HepG2 (cell line): ENCODE data around the gene RHBDF2. TPM values are rescaled to one million over a fixed set of nuclear protein-coding genes. Genes with fewer than 3 reads are reported as not detected.
A peak's percentile ranks its signal among the peaks of the same experiment; 100 is the strongest.

ENCODE experiments used
- FOSL1 ChIP-seq: sonication (generic); formaldehyde crosslinking; IDR thresholded peaks from 2 replicates; pipeline ENCODE4 v1.9.0; 2021; ENCODE audit warnings: missing genetic modification reagents, borderline replicate concordance
- FOSL2 ChIP-seq: sonication (generic); formaldehyde crosslinking; IDR thresholded peaks from 2 replicates; pipeline ENCODE4 v1.4.0; 2020; ENCODE audit warnings: missing genetic modification reagents
- MXD4 ChIP-seq: IDR thresholded peaks from 2 replicates; pipeline ENCODE4 v1.6.1; 2016; ENCODE audit warnings: mild to moderate bottlenecking, missing biosample characterization, missing genetic modification reagents
- SAP130 ChIP-seq: IDR thresholded peaks from 2 replicates; pipeline ENCODE4 v1.6.1; 2016; ENCODE audit warnings: low read depth
- SMAD3 ChIP-seq: sonication (generic); formaldehyde crosslinking; IDR thresholded peaks from 2 replicates; pipeline ENCODE4 v1.4.0; 2020; ENCODE audit warnings: missing genetic modification reagents
- SYNCRIP ChIP-seq: fragments of 200-400 bp; formaldehyde crosslinking; IDR thresholded peaks from 2 replicates; pipeline ENCODE4 v1.6.1; 2018; ENCODE audit warnings: mild to moderate bottlenecking, low read depth, low read length; ENCODE audit not compliant: insufficient read depth
- TCF7L2 ChIP-seq: IDR thresholded peaks from 2 replicates; pipeline ENCODE4 v1.6.1; 2011; ENCODE audit warnings: mild to moderate bottlenecking, low read depth, low read length, moderate library complexity
- ZFP1 ChIP-seq: IDR thresholded peaks from 2 replicates; pipeline ENCODE4 v1.6.1; 2016
- ZMYM2 ChIP-seq: sonication (generic); formaldehyde crosslinking; IDR thresholded peaks from 2 replicates; pipeline ENCODE4 v1.8.0; 2022; ENCODE audit warnings: mild to moderate bottlenecking, missing genetic modification reagents
- ZNF224 ChIP-seq: sonication (generic); formaldehyde crosslinking; IDR thresholded peaks from 2 replicates; pipeline ENCODE4 v1.5.0; 2020; ENCODE audit warnings: mild to moderate bottlenecking, missing genetic modification reagents
- ZNF234 ChIP-seq: sonication (generic); formaldehyde crosslinking; conservative IDR thresholded peaks from 2 replicates; pipeline ENCODE4 v1.5.1; 2020; ENCODE audit warnings: mild to moderate bottlenecking, missing genetic modification reagents
- ZNF451 ChIP-seq: sonication (generic); formaldehyde crosslinking; IDR thresholded peaks from 2 replicates; pipeline ENCODE4 v1.5.0; 2020; ENCODE audit warnings: mild to moderate bottlenecking, missing genetic modification reagents
- ZNF562 ChIP-seq: sonication (generic); formaldehyde crosslinking; IDR thresholded peaks from 2 replicates; pipeline ENCODE4 v1.8.0; 2022; ENCODE audit warnings: missing genetic modification reagents, borderline replicate concordance
- polyA plus RNA-seq, 8 experiments: library from polyadenylated mRNA; depleted of rRNA in 3 of 8; stranded (reverse) in 7 of 8; unstranded in 1 of 8; fragments of >200 nt; fragmentation: Illumina TruSeq in 4 of 8; extraction: Trizol in 4 of 8; gene quantifications; 2 replicates each; pipeline versions ENCODE4 v1.2.1 to v1.2.3, GENCODE V29; 2011 to 2016; ENCODE audit warnings: low read depth in 4 of 8, missing spikeins in 1 of 8, mixed read lengths in 1 of 8; ENCODE audit not compliant: insufficient read depth in 1 of 8
- total RNA-seq, 5 experiments: library from RNA; depleted of rRNA; stranded (reverse); fragments of >200 nt; fragmentation: Illumina TruSeq; extraction: Trizol; gene quantifications; 2 replicates each; pipeline ENCODE4 v1.2.3, GENCODE V29; 2016; ENCODE audit warnings: low read depth in 1 of 5
- TF ChIP-seq, protein P1 (sequence below): IDR thresholded peaks from 2 replicates; pipeline ENCODE4 v1.6.1; 2016; ENCODE audit warnings: mild to moderate bottlenecking
- TF ChIP-seq, protein P2 (sequence below): sonication (generic); formaldehyde crosslinking; IDR thresholded peaks from 2 replicates; pipeline ENCODE4 v1.5.1; 2020; ENCODE audit warnings: missing genetic modification reagents, mild to moderate bottlenecking, borderline replicate concordance
- TF ChIP-seq, protein P3 (sequence below): sonication (generic); formaldehyde crosslinking; IDR thresholded peaks from 2 replicates; pipeline ENCODE4 v1.4.0; 2020; ENCODE audit warnings: mild to moderate bottlenecking, missing genetic modification reagents
- TF ChIP-seq, protein P4 (sequence below), 2 experiments: sonication (generic) in 1 of 2; formaldehyde crosslinking in 1 of 2; IDR thresholded peaks; 2 replicates each; pipeline versions ENCODE4 v1.6.1 to v1.9.0; 2014 to 2022; ENCODE audit warnings: antibody characterized with exemption in 1 of 2, borderline replicate concordance in 1 of 2, inconsistent platforms in 1 of 2, low read depth in 1 of 2, missing genetic modification reagents in 1 of 2
- TF ChIP-seq, protein P5 (sequence below): IDR thresholded peaks from 2 replicates; pipeline ENCODE4 v1.6.1; 2016; ENCODE audit warnings: missing compliant biosample characterization, missing genetic modification reagents, borderline replicate concordance

Gene RHBDF2
- total and polyA plus RNA-seq, 2 of the 13 experiments (the other 11 are each of a cell fraction or from before 2014, with no cell fraction given) = 7.8 to 24.2 TPM

DNA sequence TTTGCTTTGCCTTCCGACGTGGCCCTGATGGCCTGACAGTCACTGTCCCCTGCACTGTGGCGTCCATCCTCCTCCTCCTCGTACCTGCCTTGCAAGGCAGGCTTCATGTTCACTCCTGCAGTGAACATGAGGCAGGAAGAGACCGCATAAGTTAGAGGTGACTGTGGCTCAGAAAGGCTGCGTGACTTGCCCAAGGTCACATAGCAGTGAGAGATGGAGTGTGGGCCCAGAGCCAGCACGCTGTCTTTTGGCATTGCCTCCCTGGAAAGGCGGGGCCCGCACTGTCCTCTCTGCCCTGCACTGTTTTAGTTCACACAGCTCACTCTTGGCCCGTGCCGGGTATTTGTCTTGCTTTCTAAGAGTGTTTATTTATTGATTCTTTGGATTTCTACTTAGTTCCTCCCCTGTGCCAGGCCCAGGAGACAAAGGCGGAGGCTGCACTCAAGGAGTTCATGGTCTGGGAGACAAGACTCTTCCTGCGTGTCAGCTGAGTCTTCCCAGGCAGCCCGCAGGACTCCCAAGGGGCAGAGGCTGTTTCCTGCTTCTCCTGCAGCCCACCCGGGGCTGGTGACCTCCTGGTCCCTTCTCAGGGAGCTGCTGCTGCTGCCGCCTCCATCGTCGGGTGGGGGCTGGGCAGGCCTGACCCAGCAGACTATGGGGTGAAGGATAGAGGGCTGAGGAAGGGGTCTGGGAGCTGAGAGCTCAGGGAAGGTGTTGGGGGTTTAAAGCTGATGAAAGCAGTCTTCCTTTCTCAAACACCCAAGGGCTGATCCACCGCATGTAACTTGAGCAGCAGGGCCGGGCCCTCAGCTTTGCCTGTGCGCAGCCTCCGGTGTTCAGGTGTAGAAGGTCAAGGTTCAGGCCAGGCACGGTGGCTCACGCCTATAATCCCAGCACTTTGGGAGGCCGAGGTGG is 23.6 kb upstream of the RHBDF2 start (continued):
- TF ChIP-seq, protein P1, sequence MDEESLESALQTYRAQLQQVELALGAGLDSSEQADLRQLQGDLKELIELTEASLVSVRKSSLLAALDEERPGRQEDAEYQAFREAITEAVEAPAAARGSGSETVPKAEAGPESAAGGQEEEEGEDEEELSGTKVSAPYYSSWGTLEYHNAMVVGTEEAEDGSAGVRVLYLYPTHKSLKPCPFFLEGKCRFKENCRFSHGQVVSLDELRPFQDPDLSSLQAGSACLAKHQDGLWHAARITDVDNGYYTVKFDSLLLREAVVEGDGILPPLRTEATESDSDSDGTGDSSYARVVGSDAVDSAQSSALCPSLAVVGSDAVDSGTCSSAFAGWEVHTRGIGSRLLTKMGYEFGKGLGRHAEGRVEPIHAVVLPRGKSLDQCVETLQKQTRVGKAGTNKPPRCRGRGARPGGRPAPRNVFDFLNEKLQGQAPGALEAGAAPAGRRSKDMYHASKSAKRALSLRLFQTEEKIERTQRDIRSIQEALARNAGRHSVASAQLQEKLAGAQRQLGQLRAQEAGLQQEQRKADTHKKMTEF (CRISPR knock-in tag) = peak; percentile 62
- peak; percentile 80; the same call in 1 of the 2 replicates for TF ChIP-seq ZNF451 (CRISPR knock-in tag)
- TF ChIP-seq, protein P2, sequence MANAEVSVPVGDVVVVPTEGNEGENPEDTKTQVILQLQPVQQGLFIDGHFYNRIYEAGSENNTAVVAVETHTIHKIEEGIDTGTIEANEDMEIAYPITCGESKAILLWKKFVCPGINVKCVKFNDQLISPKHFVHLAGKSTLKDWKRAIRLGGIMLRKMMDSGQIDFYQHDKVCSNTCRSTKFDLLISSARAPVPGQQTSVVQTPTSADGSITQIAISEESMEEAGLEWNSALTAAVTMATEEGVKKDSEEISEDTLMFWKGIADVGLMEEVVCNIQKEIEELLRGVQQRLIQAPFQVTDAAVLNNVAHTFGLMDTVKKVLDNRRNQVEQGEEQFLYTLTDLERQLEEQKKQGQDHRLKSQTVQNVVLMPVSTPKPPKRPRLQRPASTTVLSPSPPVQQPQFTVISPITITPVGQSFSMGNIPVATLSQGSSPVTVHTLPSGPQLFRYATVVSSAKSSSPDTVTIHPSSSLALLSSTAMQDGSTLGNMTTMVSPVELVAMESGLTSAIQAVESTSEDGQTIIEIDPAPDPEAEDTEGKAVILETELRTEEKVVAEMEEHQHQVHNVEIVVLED (CRISPR knock-in tag) = no peak
- TF ChIP-seq, protein P3, sequence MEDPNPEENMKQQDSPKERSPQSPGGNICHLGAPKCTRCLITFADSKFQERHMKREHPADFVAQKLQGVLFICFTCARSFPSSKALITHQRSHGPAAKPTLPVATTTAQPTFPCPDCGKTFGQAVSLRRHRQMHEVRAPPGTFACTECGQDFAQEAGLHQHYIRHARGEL (CRISPR knock-in tag) = no peak
- no peak for TF ChIP-seq FOSL1
- TF ChIP-seq, protein P4, sequence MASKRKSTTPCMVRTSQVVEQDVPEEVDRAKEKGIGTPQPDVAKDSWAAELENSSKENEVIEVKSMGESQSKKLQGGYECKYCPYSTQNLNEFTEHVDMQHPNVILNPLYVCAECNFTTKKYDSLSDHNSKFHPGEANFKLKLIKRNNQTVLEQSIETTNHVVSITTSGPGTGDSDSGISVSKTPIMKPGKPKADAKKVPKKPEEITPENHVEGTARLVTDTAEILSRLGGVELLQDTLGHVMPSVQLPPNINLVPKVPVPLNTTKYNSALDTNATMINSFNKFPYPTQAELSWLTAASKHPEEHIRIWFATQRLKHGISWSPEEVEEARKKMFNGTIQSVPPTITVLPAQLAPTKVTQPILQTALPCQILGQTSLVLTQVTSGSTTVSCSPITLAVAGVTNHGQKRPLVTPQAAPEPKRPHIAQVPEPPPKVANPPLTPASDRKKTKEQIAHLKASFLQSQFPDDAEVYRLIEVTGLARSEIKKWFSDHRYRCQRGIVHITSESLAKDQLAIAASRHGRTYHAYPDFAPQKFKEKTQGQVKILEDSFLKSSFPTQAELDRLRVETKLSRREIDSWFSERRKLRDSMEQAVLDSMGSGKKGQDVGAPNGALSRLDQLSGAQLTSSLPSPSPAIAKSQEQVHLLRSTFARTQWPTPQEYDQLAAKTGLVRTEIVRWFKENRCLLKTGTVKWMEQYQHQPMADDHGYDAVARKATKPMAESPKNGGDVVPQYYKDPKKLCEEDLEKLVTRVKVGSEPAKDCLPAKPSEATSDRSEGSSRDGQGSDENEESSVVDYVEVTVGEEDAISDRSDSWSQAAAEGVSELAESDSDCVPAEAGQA (IDR thresholded peaks at IDR 0.05; ENCODE audit: low read depth) = no peak
- TF ChIP-seq, protein P4 (CRISPR knock-in tag; IDR thresholded peaks at IDR 0.05; ENCODE audit: borderline replicate concordance) = no peak
- no peak for TF ChIP-seq ZNF562 (CRISPR knock-in tag)
- peak; percentile 65 for TF ChIP-seq FOSL2 (CRISPR knock-in tag)
- no peak for TF ChIP-seq ZNF234 (CRISPR knock-in tag)
- no peak; the same call in 1 of the 2 replicates for TF ChIP-seq SMAD3
- TF ChIP-seq ZNF224 (CRISPR knock-in tag) = 0 out of 2 replicates have a peak, but pooled peaks have one; percentile 75
- no peak for TF ChIP-seq MXD4
- TF ChIP-seq, protein P5, sequence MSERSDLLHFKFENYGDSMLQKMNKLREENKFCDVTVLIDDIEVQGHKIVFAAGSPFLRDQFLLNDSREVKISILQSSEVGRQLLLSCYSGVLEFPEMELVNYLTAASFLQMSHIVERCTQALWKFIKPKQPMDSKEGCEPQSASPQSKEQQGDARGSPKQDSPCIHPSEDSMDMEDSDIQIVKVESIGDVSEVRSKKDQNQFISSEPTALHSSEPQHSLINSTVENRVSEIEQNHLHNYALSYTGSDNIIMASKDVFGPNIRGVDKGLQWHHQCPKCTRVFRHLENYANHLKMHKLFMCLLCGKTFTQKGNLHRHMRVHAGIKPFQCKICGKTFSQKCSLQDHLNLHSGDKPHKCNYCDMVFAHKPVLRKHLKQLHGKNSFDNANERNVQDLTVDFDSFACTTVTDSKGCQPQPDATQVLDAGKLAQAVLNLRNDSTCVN (CRISPR knock-in tag) = no peak; the same call in 1 of the 2 replicates
- no peak for TF ChIP-seq ZFP1
- TF ChIP-seq TCF7L2 = no peak
- no peak for TF ChIP-seq SYNCRIP
- TF ChIP-seq ZMYM2 (CRISPR knock-in tag) = peak; percentile 77
- peak; percentile 55 for TF ChIP-seq SAP130 (CRISPR knock-in tag)
